GM12878 (cell line): Measurements from ENCODE around the gene IQCH. TPM values are rescaled to one million over a fixed set of nuclear protein-coding genes. Genes with fewer than 3 reads are reported as not detected.

Experiments used
- ASH2L ChIP-seq: fragments of 300-600, 200-600 bp; sonication (generic); IDR thresholded peaks from 2 replicates; pipeline ENCODE4 v1.6.1; 2017; ENCODE audit warnings: low read depth, mild to moderate bottlenecking, borderline replicate concordance
- BMI1 ChIP-seq: fragments of 450-650 bp; IDR thresholded peaks from 2 replicates; pipeline ENCODE4 v1.6.1; 2016; ENCODE audit warnings: mild to moderate bottlenecking, moderate library complexity, borderline replicate concordance
- CBX3 ChIP-seq: fragments of 200-600 bp; sonication (generic); IDR thresholded peaks from 2 replicates; pipeline ENCODE4 v1.6.1; 2016; ENCODE audit warnings: low read depth, borderline replicate concordance
- CHD4 ChIP-seq: fragments of 200-600 bp; sonication (generic); IDR thresholded peaks from 2 replicates; pipeline ENCODE4 v1.6.1; 2016; ENCODE audit warnings: mild to moderate bottlenecking
- DPF2 ChIP-seq: fragments of 450-650 bp; IDR thresholded peaks from 2 replicates; pipeline ENCODE4 v1.6.1; 2017; ENCODE audit warnings: mild to moderate bottlenecking
- ESRRA ChIP-seq: IDR thresholded peaks from 2 replicates; pipeline ENCODE4 v1.6.1; 2012; ENCODE audit warnings: mild to moderate bottlenecking, low read length, improper control_type of control experiment
- HCFC1 ChIP-seq: fragments of 150-350 bp; IDR thresholded peaks from 2 replicates; pipeline ENCODE4 v1.6.1; 2014; ENCODE audit warnings: low read length
- HDGF ChIP-seq: fragments of 450-650 bp; IDR thresholded peaks from 2 replicates; pipeline ENCODE4 v1.6.1; 2016; ENCODE audit warnings: antibody characterized with exemption
- MTA2 ChIP-seq: fragments of 450-650 bp; IDR thresholded peaks from 2 replicates; pipeline ENCODE4 v1.6.1; 2016; ENCODE audit warnings: low read depth, mild to moderate bottlenecking, moderate library complexity
- MTA3 ChIP-seq: IDR thresholded peaks from 2 replicates; pipeline ENCODE4 v1.6.1; 2012; ENCODE audit warnings: low read length, inconsistent platforms, borderline replicate concordance
- MYB ChIP-seq: fragments of 150-350 bp; IDR thresholded peaks from 2 replicates; pipeline ENCODE4 v1.6.1; 2014; ENCODE audit warnings: mild to moderate bottlenecking, low read depth, low read length, borderline replicate concordance
- NFYB ChIP-seq: IDR thresholded peaks from 2 replicates; pipeline ENCODE4 v1.6.1; 2011; ENCODE audit warnings: low read depth, mild to moderate bottlenecking, low read length, improper control_type of control experiment, moderate library complexity; ENCODE audit not compliant: insufficient read depth
- PAX5 ChIP-seq: IDR thresholded peaks from 2 replicates; pipeline ENCODE4 v1.6.1; 2011; ENCODE audit warnings: low read depth, low read length, borderline replicate concordance
- PML ChIP-seq: IDR thresholded peaks from 2 replicates; pipeline ENCODE4 v1.6.1; 2012; ENCODE audit warnings: low read length, inconsistent platforms
- WRNIP1 ChIP-seq: IDR thresholded peaks from 2 replicates; pipeline ENCODE4 v1.6.1; 2011; ENCODE audit warnings: low read depth, low read length, improper control_type of control experiment, borderline replicate concordance
- ZNF24 ChIP-seq: fragments of 450-650 bp; IDR thresholded peaks from 2 replicates; pipeline ENCODE4 v1.6.1; 2017; ENCODE audit warnings: antibody characterized with exemption, mild to moderate bottlenecking
- polyA plus RNA-seq, 11 experiments: library from polyadenylated mRNA; depleted of rRNA in 4 of 11; unstranded in 6 of 11; stranded (reverse) in 5 of 11; fragments of >200 nt; fragmentation: Nextera tagmentation in 4 of 11; fragmentation: Illumina TruSeq in 1 of 11; extraction: Ambion mirVana in 4 of 11; extraction: Trizol in 1 of 11; gene quantifications; 1 replicate in 1 of 11; 2 replicates in 10 of 11; pipeline versions ENCODE4 v1.2.1 to v1.2.3, GENCODE V29; 2011 to 2016; ENCODE audit warnings: inconsistent platforms in 2 of 11, missing spikeins in 2 of 11, low read depth in 1 of 11
- total RNA-seq, 4 experiments: library from RNA; depleted of rRNA in 3 of 4; stranded (reverse); fragments of >200 nt in 3 of 4; fragmentation: Illumina TruSeq in 1 of 4; extraction: Trizol in 1 of 4; gene quantifications; 2 replicates each; pipeline versions ENCODE4 v1.2.1 to v1.2.3, GENCODE V29; 2013 to 2021
- TF ChIP-seq, protein P1 (sequence below): fragments of 450-650 bp; IDR thresholded peaks from 2 replicates; pipeline ENCODE4 v1.6.1; 2018; ENCODE audit warnings: borderline replicate concordance, mild to moderate bottlenecking; ENCODE audit not compliant: partially characterized antibody
- TF ChIP-seq, protein P2 (sequence below): fragments of 450-650 bp; IDR thresholded peaks from 2 replicates; pipeline ENCODE4 v1.6.1; 2017; ENCODE audit warnings: mild to moderate bottlenecking
- TF ChIP-seq, protein P3 (sequence below): IDR thresholded peaks from 2 replicates; pipeline ENCODE4 v1.6.1; 2012; ENCODE audit warnings: low read depth, low read length, improper control_type of control experiment
- TF ChIP-seq, protein P4 (sequence below): IDR thresholded peaks from 2 replicates; pipeline ENCODE4 v1.6.1; 2012; ENCODE audit warnings: low read depth, low read length, improper control_type of control experiment
- TF ChIP-seq, protein P5 (sequence below): IDR thresholded peaks from 2 replicates; pipeline ENCODE4 v1.6.1; 2012; ENCODE audit warnings: mild to moderate bottlenecking, low read depth, low read length

Gene IQCH
- total and polyA plus RNA-seq, 10 of the 15 experiments (the other 5 are each of a cell fraction or from before 2014, with no cell fraction given), result 0.29 to 1.3 (median 0.99) TPM

DNA sequence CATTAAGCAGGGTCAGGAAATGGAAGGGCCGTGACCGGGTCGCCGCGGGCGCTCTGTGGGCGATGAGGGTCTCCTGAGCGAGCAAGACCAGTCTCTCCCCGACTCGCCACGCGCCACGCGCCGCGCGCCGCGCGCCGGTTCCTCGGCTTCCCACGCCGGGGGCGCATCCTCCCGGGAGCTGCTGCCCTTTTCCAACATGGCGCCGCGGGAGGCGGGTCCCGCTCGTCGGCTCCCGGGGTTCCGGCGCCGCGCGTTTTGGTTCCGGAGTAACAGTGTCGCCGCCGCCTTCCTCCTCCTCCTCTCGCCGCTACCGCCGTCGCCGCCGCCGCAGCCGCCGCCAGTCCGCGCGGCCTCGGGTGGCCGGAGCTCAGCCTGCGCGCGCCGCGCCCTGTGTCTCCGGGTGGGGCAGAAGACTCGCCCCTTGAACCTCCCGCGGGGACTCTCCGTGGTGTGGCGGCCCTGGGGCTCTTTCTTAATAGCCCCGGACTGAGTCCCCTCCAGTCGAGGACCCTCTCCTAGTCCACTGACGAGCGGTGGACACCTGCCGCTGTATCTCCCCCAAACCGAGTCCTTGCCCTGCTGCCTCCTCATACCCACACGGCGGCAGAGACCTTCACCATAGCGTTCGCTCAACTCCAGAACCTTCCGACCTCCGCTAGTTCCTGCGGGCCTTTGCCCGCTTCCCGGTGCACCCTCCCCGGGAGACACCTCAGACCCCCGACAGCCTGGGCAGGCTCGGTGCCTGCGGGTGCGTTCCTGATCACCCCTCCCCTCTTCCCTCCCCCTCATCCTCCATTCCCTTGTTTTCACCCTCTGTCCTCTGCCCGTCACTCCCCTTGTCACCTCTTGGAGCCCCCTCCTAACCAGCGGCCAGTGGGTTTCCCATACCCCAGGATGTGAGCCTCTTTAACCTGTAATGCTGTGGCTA lies 288.1 kb downstream of the IQCH start, which contains the start of gene MAP2K5 (continued):
- TF ChIP-seq, protein P1, sequence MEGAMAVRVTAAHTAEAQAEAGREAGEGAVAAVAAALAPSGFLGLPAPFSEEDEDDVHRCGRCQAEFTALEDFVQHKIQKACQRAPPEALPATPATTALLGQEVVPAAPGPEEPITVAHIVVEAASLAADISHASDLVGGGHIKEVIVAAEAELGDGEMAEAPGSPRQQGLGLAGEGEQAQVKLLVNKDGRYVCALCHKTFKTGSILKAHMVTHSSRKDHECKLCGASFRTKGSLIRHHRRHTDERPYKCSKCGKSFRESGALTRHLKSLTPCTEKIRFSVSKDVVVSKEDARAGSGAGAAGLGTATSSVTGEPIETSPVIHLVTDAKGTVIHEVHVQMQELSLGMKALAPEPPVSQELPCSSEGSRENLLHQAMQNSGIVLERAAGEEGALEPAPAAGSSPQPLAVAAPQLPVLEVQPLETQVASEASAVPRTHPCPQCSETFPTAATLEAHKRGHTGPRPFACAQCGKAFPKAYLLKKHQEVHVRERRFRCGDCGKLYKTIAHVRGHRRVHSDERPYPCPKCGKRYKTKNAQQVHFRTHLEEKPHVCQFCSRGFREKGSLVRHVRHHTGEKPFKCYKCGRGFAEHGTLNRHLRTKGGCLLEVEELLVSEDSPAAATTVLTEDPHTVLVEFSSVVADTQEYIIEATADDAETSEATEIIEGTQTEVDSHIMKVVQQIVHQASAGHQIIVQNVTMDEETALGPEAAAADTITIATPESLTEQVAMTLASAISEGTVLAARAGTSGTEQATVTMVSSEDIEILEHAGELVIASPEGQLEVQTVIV, result no peak
- TF ChIP-seq MTA2, result no peak
- TF ChIP-seq HDGF, result peak; percentile 86
- TF ChIP-seq, protein P2, sequence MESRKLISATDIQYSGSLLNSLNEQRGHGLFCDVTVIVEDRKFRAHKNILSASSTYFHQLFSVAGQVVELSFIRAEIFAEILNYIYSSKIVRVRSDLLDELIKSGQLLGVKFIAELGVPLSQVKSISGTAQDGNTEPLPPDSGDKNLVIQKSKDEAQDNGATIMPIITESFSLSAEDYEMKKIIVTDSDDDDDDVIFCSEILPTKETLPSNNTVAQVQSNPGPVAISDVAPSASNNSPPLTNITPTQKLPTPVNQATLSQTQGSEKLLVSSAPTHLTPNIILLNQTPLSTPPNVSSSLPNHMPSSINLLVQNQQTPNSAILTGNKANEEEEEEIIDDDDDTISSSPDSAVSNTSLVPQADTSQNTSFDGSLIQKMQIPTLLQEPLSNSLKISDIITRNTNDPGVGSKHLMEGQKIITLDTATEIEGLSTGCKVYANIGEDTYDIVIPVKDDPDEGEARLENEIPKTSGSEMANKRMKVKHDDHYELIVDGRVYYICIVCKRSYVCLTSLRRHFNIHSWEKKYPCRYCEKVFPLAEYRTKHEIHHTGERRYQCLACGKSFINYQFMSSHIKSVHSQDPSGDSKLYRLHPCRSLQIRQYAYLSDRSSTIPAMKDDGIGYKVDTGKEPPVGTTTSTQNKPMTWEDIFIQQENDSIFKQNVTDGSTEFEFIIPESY, result no peak
- TF ChIP-seq PML, result 0 out of 2 replicates have a peak, but pooled peaks have one; percentile 37
- TF ChIP-seq, protein P3, sequence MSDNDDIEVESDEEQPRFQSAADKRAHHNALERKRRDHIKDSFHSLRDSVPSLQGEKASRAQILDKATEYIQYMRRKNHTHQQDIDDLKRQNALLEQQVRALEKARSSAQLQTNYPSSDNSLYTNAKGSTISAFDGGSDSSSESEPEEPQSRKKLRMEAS, result peak; percentile 31; the same call in 1 of the 2 replicates
- TF ChIP-seq MYB, result no peak
- TF ChIP-seq DPF2, result peak; percentile 63; the same call in 1 of the 2 replicates
- TF ChIP-seq ZNF24, result 0 out of 2 replicates have a peak, but pooled peaks have one; percentile 41
- TF ChIP-seq CHD4, result no peak
- TF ChIP-seq, protein P4, sequence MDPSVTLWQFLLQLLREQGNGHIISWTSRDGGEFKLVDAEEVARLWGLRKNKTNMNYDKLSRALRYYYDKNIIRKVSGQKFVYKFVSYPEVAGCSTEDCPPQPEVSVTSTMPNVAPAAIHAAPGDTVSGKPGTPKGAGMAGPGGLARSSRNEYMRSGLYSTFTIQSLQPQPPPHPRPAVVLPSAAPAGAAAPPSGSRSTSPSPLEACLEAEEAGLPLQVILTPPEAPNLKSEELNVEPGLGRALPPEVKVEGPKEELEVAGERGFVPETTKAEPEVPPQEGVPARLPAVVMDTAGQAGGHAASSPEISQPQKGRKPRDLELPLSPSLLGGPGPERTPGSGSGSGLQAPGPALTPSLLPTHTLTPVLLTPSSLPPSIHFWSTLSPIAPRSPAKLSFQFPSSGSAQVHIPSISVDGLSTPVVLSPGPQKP, result no peak
- no peak for TF ChIP-seq NFYB
- no peak for TF ChIP-seq WRNIP1
- no peak for TF ChIP-seq ESRRA
- TF ChIP-seq MTA3, result no peak
- TF ChIP-seq, protein P5, sequence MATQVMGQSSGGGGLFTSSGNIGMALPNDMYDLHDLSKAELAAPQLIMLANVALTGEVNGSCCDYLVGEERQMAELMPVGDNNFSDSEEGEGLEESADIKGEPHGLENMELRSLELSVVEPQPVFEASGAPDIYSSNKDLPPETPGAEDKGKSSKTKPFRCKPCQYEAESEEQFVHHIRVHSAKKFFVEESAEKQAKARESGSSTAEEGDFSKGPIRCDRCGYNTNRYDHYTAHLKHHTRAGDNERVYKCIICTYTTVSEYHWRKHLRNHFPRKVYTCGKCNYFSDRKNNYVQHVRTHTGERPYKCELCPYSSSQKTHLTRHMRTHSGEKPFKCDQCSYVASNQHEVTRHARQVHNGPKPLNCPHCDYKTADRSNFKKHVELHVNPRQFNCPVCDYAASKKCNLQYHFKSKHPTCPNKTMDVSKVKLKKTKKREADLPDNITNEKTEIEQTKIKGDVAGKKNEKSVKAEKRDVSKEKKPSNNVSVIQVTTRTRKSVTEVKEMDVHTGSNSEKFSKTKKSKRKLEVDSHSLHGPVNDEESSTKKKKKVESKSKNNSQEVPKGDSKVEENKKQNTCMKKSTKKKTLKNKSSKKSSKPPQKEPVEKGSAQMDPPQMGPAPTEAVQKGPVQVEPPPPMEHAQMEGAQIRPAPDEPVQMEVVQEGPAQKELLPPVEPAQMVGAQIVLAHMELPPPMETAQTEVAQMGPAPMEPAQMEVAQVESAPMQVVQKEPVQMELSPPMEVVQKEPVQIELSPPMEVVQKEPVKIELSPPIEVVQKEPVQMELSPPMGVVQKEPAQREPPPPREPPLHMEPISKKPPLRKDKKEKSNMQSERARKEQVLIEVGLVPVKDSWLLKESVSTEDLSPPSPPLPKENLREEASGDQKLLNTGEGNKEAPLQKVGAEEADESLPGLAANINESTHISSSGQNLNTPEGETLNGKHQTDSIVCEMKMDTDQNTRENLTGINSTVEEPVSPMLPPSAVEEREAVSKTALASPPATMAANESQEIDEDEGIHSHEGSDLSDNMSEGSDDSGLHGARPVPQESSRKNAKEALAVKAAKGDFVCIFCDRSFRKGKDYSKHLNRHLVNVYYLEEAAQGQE, result no peak
- TF ChIP-seq CBX3, result no peak
- TF ChIP-seq ASH2L, result peak; percentile 93; the same call in 1 of the 2 replicates
- TF ChIP-seq BMI1, result no peak
- no peak for TF ChIP-seq PAX5
- TF ChIP-seq HCFC1, result peak; percentile 72
